Neuron (in vitro differentiated cells): ENCODE data around the gene RUNX3.
"Not testable (repeated sequence)": the region's sequence is repeated elsewhere in the genome, so short reads cannot be mapped to it uniquely, and the experiment has no call there.

Source experiments
- H2AFZ ChIP-seq: one replicate; pipeline ENCODE4 v1.6.1; 2013; ENCODE audit warnings: low read depth, mild to moderate bottlenecking, inconsistent platforms, low read length, moderate library complexity
- H3K27me3 ChIP-seq: one replicate; pipeline ENCODE4 v1.6.1; 2013; ENCODE audit warnings: low read length; ENCODE audit not compliant: insufficient read depth
- H3K36me3 ChIP-seq: one replicate; pipeline ENCODE4 v1.6.1; 2013; ENCODE audit warnings: low read length; ENCODE audit not compliant: insufficient read depth
- H3K4me1 ChIP-seq: one replicate; pipeline ENCODE4 v1.6.1; 2013; ENCODE audit warnings: low read length; ENCODE audit not compliant: insufficient read depth
- H3K4me3 ChIP-seq: 2 replicates; pipeline ENCODE4 v1.5.1; 2013; ENCODE audit warnings: mild to moderate bottlenecking, low read length, moderate library complexity
- H3K9me3 ChIP-seq: one replicate; pipeline ENCODE4 v1.6.1; 2013; ENCODE audit warnings: low read length

The RUNX3 gene

DNA sequence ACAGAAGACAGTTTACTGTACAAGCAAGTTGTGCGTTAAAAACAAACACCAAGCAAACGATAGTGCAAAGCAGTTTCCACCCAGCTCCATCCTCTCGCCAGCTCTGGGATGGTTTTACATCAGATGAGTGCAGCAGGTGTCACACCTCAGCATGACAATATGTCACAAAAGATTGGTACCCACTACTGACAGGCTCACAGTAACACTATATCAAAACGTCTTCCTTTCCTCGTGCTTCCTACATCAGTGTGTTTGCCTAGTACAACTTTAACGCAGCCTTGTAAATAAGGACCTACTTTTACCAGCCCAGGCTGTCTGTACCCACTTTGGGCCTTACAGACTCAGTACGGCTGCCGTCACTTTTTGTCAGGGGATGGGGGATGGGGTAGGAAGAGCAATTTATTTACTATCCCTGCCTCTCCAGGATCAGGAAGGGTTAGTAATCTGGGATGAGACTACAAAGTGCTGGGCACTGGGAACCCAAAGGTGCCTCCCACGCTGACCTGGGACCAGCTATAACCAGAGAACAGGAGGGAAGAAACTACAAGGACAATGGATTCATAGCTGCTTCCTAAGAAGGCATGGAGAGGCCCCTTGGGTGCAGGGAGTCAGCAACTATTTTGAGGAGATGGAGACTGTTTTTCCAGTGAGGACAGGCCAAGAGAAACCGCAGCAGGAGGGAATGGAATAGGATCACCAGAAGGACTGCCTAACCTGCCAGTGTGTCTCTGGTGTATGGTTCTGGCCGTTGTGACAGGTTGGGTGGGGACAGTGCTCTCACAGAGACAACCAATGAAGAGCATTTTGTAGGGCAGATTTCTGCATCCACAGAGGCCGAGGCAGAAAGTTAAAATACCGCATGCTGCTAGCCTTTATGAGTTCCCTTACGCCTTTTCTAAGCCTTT is 30.2 kb downstream of the RUNX3 start:
- no peak overlapping the region for H2AFZ ChIP-seq
- H3K36me3 ChIP-seq: no peaks in the 10 kb centered on the region
- H3K9me3 ChIP-seq: no peaks in the 10 kb centered on the region
- peaks cover 8% of the 10 kb centered on the region for H3K27me3 ChIP-seq
- no peak overlapping the region for H3K4me3 ChIP-seq
- no peaks in the 10 kb centered on the region for H3K4me1 ChIP-seq

DNA sequence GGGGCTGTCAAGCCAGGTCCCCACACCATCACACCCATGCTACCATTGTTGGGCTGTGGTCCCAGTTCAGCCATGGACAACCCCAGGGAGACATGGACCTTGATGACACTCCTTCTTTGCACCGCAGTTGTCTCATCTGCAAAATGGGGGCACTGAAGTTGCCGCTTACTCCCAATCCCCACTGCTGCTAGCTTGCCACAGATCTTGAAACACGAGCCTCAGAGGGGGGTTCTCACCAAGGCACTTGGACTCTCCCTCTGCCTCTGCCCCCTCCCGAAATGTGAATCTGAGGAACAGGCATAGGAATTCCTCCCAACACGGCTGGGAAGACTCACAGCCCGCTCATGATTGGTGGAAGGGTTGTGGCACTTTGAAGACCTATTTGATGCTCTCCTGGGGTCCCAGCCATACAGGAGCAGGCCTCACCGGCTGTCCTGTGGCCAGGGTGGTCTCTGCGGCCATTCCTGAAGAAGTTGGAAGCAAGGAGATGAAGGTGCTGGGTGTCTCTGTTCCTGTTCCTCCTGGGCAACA is 31.1 kb downstream of the RUNX3 start:
- no peaks in the 10 kb centered on the region for H3K36me3 ChIP-seq
- no peak overlapping the region for H2AFZ ChIP-seq
- no peaks in the 10 kb centered on the region for H3K9me3 ChIP-seq
- H3K4me3 ChIP-seq: no peak overlapping the region
- H3K4me1 ChIP-seq: no peaks in the 10 kb centered on the region
- H3K27me3 ChIP-seq: peaks cover 8% of the 10 kb centered on the region

DNA sequence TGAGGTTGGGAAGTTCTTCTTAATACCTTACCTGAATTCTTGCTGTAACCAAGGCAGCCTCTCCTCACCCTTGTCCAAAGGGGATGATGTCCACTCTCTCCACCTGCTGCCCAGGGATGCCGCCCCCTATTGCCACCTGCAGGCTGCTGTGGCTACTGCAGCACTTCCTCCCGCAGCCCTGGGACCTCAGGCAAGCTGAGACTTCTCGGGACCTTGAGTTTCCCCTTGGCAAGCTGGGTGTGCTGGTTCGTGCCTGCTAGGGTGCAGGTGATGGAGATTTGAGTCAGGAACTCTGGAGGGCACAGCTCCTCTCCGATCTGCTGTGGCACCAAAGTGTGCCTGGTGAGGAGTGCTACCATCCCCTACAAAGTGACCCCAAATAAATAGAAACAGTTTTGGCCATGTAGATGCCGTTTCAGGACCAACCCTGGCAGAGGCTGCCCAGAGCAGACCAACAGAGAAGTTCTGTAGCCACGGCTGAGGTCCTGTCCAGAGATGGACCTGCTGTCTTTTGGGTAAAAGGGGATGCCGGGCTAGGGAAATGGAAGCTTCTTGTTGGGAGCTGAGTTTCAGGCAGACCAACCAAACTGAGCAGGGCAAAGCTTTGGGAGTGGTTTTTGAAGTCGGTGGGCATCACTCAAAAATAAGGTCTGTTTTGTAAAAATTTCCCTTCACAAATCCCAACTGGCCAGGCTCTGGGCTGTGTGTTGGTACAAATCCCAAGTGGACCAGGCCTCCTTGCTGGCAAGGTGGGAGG is 31.7 kb downstream of the RUNX3 start:
- no peaks in the 10 kb centered on the region for H3K9me3 ChIP-seq
- H3K27me3 ChIP-seq: peaks cover 8% of the 10 kb centered on the region
- no peaks in the 10 kb centered on the region for H3K36me3 ChIP-seq
- no peak overlapping the region for H2AFZ ChIP-seq
- H3K4me1 ChIP-seq: no peaks in the 10 kb centered on the region
- H3K4me3 ChIP-seq: no peak overlapping the region

DNA sequence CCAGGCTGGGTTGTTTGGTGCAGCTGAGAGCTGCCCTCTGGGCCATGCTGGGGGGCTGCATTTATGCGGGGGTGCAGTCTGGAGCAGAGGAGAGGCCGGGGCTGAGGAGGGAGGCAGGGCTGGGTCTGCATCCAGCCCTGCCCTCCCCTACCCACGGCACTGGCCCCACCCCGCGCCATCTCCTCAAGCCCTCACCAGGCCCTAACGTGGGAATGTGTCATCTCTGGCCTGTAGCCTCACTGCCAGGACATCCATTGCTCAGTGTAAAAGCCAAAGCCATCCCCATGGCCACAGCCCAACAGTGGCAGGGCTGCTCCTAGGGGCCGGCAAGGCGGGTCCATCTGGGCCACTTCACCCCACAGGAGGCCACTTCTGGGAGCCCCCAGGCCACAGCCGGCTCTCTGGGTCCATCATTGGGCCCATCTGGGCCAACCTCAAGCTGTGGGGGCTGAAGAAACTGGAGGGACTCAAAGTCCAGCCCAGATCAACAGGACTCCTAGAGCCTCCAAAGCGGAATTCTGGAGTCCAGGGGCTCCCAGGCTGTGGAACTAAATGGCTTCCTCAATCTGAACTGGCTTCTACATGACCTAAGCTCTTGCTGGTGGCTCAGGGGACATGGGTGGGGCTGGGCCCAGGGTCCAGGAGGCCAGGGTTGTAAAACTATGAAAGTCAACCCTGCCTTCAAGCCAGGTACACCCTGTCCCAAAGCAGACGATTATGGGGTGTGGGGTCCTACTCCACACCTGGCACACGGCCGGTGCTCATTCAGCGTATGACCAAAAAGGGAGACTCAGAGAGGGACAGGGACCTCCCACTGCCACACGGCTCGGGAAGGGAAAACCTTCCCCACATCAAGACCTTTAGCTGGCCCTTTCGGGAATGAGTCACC is 32.6 kb downstream of the RUNX3 start:
- H3K36me3 ChIP-seq: no peaks in the 10 kb centered on the region
- H3K27me3 ChIP-seq: peaks cover 8% of the 10 kb centered on the region
- no peaks in the 10 kb centered on the region for H3K4me1 ChIP-seq
- no peak overlapping the region for H2AFZ ChIP-seq
- no peaks in the 10 kb centered on the region for H3K9me3 ChIP-seq
- H3K4me3 ChIP-seq: no peak overlapping the region

DNA sequence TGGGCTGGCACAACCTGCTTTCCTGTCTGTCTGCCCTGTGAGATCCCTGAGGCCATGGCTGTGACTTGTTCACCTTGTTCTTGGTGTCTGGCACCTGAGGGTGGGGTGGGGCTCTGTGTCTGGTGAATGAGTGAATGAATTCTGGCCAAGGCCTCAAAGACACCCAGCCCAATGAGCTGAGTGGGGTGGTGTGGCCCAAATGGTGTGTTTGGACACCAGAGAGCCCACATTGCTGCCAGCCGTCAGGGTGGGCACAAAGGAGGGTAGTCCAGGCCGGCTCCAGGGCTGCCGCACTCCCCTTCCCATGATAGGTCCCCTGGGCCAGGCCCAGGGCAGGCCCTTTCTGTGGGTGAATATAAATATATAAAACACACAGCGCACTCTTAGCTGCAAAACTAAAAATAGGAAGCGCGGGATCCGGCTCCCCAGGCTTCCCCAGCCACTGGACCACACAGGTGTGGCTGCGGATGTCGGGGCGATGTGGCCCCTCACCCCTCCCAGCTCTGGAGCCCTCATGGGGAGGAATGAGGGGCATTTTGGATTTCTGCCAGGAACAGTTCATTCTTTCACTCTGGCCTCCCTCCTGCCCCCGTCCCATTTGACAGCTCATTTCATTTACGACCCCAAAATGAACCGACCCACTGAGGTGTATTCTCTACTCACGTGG is 33.3 kb downstream of the RUNX3 start:
- Histone ChIP-seq H3K36me3 (no peaks in the 10 kb centered on the region), H3K4me1 (no peaks in the 10 kb centered on the region), H3K4me3 (no peak overlapping the region), H2AFZ (no peak overlapping the region), H3K27me3 (peaks cover 7% of the 10 kb centered on the region), H3K9me3 (no peaks in the 10 kb centered on the region)

DNA sequence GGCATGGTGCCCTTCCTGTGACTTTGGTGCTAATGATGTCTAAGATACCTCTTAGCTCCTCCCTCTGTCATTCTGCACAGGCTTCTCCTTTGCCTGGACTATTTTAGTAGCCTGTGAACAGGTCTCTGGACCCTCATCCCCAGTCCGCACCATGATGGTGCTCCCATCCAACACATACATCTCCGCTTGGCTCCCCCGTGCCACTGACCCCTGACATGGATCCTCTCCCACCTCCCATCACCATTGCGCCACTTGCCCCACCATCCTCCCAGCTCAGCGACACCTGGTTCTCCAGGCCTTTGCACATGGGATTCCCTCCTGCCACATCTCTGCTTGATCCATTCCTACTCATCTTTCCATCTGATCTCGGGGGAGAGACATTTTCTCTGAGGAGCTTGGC is 33.9 kb downstream of the RUNX3 start:
- Histone ChIP-seq H3K4me1 (no peaks in the 10 kb centered on the region), H3K36me3 (no peaks in the 10 kb centered on the region), H3K9me3 (no peaks in the 10 kb centered on the region), H3K4me3 (no peak overlapping the region), H2AFZ (no peak overlapping the region), H3K27me3 (peaks cover 5% of the 10 kb centered on the region)

DNA sequence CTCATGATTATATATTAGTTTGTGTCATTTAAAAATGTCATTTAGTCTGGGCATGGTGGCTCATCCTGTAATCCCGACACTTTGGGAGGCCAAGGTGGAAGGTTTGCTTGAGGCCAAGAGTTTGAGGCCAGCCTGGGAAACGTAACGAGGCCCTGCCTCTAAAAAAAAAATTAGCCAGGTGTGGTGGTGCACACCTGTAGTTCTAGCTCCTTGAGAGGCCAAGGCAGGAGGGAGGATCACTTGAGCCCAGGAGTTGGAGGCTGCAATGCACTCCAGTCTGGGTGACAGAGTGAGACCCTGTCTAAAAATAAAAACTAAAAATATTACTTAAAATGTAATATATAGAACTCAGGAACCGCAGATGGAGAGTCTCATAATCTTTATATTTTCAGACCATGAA is 34.6 kb downstream of the RUNX3 start:
- Histone ChIP-seq H3K4me3 (no peak overlapping the region), H3K27me3 (peaks cover 4% of the 10 kb centered on the region), H3K36me3 (no peaks in the 10 kb centered on the region), H2AFZ (no peak overlapping the region), H3K4me1 (no peaks in the 10 kb centered on the region), H3K9me3 (no peaks in the 10 kb centered on the region)

DNA sequence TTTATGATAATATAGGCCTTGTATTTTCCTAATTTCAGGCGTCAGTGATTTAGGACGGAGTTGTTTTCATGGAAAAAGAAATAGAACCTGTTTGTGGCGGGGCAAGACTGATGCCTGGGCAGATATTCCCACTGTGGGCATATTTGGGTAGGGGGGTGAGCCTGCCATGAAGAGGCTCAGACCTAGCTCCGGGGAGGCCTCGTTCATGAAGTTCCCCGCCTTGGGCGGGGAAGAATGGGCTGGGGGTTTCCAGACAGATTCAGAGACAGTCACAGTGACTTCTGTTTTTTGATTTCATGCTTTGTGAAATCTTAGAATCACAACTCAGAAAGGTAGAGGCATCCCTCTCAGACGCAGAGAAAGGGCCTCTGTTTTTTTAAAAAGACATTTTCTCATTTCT is 36.1 kb downstream of the RUNX3 start:
- Histone ChIP-seq H3K9me3 (no peaks in the 10 kb centered on the region), H3K36me3 (no peaks in the 10 kb centered on the region), H3K4me3 (no peak overlapping the region), H3K4me1 (no peaks in the 10 kb centered on the region), H2AFZ (no peak overlapping the region), H3K27me3 (no peaks in the 10 kb centered on the region)

DNA sequence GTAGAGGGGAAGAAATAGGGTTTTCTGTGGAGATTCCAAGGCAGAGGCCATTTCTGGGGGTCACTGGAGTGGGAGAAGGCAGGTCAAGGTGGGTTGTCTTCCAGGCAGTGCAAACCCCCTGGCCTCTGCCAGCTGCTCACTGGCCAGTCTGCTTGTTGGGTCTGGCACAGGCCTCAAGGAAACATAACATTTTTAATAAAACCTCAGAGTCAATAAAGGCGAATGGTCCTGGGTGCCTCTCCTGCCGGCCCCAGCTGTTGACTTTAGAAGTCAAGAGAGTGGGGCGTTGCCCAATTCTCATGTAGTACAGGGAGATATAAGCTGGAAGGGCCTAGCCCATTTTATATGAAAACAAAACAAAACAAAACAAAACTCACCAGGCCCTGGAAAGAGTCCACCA is 36.6 kb downstream of the RUNX3 start:
- Histone ChIP-seq H3K4me1 (no peaks in the 10 kb centered on the region), H3K36me3 (no peaks in the 10 kb centered on the region), H3K4me3 (no peak overlapping the region), H2AFZ (no peak overlapping the region), H3K9me3 (no peaks in the 10 kb centered on the region), H3K27me3 (no peaks in the 10 kb centered on the region)

DNA sequence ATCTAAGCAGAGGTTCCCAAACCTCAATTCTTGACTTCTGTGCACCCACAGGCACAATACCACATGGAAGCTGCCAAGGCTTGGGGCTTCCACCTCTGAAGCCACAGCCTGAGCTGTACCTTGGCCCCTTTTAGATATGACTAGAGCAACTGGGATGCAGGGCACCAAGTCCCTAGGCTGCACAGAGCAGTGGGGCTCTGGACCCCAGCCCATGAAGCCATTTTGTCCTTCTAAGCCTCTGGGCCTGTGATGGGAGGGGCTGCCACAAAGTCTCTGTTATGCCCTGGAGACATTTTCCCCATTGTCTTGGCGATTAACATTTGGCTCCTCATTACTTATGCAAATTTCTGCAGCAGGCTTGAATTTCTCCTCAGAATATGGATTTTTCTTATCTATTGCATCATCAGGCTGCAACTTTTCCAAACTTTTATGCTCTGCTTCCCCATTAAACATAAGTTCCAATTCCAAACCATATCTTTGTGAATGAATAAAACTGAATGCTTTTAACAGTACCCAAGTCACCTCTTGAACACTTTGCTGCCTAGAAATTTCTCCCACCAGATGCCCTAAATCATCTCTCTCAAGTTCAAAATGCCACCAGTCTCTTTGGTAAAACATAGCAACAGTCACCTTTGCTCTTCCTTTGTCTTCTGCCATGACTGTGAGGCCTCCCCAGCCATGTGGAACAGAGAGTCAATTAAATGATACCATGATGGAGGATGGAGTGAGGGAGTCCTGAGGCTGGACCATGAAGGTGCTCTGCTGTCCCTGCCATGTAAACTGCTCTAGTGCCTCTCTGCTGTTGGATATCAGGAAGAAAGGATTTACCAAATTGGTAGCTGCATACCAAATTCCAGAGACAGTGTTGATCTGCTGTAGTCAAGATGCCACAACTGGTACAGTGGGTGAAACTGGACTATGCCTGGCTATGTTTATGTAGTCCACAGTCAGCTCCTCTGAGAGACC is 37.6 kb downstream of the RUNX3 start:
- Histone ChIP-seq H3K4me3 (no peak overlapping the region), H3K4me1 (no peaks in the 10 kb centered on the region), H2AFZ (no peak overlapping the region), H3K27me3 (no peaks in the 10 kb centered on the region), H3K36me3 (no peaks in the 10 kb centered on the region), H3K9me3 (no peaks in the 10 kb centered on the region)

DNA sequence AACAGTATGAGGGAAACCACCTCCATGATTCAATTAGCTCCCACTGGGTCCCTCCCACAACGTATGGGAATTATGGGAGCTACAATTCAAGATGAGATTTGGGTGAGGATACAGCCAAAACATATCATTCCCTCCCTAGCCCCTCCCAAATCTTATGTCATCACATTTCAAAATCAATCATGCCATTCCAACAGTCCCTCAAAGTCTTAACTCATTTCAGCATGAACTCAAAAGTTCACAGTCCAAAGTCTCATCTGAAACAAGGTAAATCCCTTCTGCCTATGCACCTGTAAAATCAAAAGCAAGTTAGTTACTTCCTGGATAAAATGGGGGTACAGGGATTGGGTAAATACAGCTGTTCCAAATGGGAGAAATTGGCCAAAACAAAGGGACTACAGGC is 38.7 kb downstream of the RUNX3 start:
- H2AFZ ChIP-seq, H3K36me3 ChIP-seq, H3K4me1 ChIP-seq, H3K27me3 ChIP-seq, H3K9me3 ChIP-seq, H3K4me3 ChIP-seq: not testable (repeated sequence)
